HFF-Myc (cell line): ENCODE results near the gene NTM.
A peak's percentile ranks its signal among the peaks of the same experiment; 100 is the strongest.

Source experiments
- DNase-seq: peaks from one replicate; pipeline ENCODE4 v3.0.0-alpha.2; 2011; ENCODE audit warnings: low read depth; ENCODE audit errors: extremely low read depth
- H3K4me3 ChIP-seq: replicated peaks from 2 replicates; pipeline ENCODE4 v1.5.1; 2011; ENCODE audit warnings: low read depth, mild to moderate bottlenecking, control low read depth, low read length
- CTCF ChIP-seq: IDR thresholded peaks from 2 replicates; pipeline ENCODE4 v1.5.1; 2012; ENCODE audit warnings: mild to moderate bottlenecking, low read depth, low read length, control low read depth; ENCODE audit errors: missing control alignments

NTM gene

GRCh38 chr11:131954146-131954545, 583.7 kb downstream of the NTM start:
- DNase-seq = no peak
- TF ChIP-seq CTCF = no peak
- H3K4me3 ChIP-seq = no peak overlapping the region

GRCh38 chr11:131955904-131956303, 585.5 kb downstream of the NTM start:
- no peak overlapping the region for H3K4me3 ChIP-seq
- DNase-seq = no peak
- TF ChIP-seq CTCF = no peak

DNA sequence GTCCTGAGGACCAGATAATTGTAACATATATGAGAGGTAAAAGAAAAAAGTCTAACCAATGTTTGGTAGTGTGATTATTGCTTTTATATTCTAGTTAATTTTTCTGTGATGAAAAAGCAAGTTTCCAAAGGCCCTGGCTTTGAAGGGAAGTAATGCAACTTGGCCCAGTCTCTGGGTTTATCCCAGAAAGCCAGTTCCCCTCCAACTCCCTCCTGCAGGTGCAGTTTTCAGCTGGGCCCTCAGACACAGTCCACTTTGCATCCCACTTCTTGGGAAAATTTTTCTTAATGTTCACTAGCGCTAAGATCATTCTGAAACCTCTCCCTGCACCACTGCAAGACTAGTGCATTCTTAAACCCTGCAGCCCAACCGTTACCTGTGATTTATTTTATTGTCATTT, 586.8 kb downstream of the NTM start:
- TF ChIP-seq CTCF = no peak
- H3K4me3 ChIP-seq = no peak overlapping the region
- no peak for DNase-seq

- no peak for TF ChIP-seq CTCF
Observed at GRCh38 chr11:131957875-131958274, 587.5 kb downstream of the NTM start.

DNA sequence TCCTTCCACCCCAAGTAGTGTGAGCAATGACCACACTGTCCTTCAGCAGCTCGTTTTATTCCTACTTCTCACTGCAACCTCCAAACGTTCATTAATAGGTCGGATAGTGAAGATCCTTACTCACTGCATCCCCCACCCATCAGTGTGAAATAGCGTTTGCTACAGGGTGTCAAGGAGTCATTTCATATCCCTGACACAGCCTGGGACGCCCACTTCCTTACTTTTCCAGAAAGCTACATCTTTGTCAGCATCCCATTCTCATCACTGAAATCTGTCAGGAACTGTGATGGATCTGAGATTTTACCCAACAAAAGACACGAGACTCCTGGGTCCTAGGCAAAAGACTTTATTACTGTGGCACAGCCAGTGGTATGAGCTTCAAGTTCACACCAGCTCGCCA, 592.4 kb downstream of the NTM start:
- DNase-seq = no peak
- TF ChIP-seq CTCF = no peak
- H3K4me3 ChIP-seq = no peak overlapping the region

More at GRCh38 chr11:131957875-131958274, 587.5 kb downstream of the NTM start:
- H3K4me3 ChIP-seq = no peak overlapping the region
- DNase-seq = peak; percentile 14

DNA sequence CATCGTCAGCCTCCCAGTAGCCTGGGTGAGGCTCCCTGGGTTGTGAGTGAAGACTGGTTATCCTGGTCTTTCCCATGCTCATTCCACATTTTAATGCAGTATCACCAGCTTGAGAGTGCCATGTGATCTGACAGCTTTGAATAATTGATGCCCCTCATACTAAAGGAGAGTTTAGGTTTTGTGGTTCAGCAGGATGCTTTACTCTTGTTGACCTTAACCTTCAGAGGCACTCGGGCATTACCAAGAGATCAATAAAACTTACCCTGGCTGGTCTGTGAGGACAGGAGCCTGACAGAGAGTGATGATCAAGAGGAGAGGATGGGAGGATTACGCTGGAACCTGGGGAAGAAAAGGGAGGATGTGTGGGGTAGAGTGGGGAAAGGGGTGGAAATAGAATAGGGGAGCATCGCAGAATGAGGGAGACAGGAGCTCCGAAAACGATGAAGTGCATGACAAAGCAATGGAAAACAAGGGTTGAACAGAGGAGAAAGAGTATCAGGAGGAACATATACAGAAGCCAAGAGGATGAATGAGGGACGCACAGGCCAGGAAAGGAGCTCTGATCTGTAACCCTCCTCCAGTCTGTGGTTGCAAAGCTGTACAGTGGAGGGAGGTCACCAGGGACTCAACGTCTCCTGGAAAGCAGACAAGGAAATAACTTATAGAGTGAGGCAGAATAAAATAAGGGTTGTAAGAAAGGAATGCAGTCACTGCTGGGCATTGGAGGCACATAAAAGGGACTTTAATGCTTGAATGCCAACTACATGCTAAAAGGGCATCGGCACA, 594.5 kb downstream of the NTM start:
- DNase-seq = no peak
- no peak overlapping the region for H3K4me3 ChIP-seq
- no peak for TF ChIP-seq CTCF

DNA sequence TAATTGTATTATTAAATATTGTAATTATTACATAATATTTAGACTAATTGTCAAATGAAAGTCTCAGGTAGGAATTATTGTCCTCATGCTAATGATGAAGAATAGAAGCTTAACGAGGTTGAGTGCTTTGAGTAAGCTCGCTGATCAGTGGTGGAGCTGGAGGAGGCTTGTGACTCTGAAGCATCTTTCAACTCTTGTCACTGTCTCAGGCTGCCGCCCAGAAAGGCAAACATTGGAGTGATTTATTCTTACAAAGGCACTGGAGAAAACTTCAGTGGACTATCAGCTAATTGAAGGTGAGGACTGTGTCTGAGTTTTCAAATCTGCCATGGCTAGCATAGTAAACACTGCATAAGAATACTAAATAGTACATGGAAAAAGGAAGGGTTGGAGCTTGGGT, 595.1 kb downstream of the NTM start:
- TF ChIP-seq CTCF = no peak
- DNase-seq = no peak
- no peak overlapping the region for H3K4me3 ChIP-seq
